GM12892 (cell line): ENCODE data around the gene DEPP1.

Experiments
- DNase-seq: peaks from one replicate; pipeline ENCODE4 v3.0.0; 2011; ENCODE audit not compliant: insufficient read length
- FAIRE-seq: peaks from 2 replicates; lab custom pipeline; 2011; peaks lifted over from hg19 to GRCh38; lab: Jason Lieb, UNC
- POLR2A ChIP-seq: IDR thresholded peaks from 2 replicates; pipeline ENCODE4 v1.6.1; 2011; ENCODE audit warnings: low read depth, low read length, control low read depth
- POLR2AphosphoS5 ChIP-seq: IDR thresholded peaks from 2 replicates; pipeline ENCODE4 v1.6.1; 2011; ENCODE audit warnings: low read depth, low read length, control low read depth
- TAF1 ChIP-seq: IDR thresholded peaks from 2 replicates; pipeline ENCODE4 v1.6.1; 2011; ENCODE audit warnings: low read depth, mild to moderate bottlenecking, control low read depth, low read length, borderline replicate concordance

The DEPP1 gene

DNA sequence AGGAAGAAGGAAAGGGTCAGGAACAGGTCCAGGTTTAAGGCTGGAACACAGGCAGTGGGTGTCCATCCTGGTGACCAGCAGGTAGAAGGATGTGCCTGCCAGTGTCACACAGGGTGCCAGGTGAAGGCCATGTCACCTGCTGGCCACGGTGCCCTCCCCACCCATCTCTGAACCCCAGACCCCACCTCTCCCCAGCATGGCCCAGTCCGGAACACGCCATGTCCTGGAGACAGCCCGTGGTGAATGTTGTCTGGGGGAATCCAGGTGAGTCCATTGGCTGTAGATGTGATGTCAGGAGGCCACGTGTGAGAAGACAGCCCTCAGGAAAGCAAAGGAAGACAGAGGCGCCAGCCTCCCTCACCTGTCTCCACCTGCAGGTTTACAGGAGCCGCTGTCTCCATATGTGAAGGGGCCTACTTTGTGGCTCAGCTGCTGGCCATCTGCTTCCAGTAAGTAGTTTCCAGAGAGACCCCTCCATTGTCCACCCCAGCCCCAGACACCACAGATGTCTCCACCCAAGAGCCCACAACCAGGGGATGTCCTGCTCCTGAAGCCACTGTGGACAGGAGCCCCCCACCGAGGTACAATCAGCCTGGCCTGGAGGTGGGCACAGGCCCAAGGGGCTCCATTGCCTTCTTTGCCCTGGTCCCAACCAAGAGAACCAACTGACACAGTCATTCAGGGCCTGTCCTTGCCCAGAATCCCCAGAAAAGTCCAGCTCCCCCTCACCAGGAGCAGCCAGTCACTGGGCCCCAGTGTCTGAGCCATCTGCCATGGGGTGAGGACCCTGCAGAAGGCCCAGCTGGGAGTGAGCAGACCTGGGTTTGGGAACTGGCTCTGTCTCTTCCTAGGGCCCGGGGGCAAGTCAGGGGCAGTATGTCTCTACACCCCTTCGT lies 46.7 kb downstream of the DEPP1 start:
- FAIRE-seq (no peak), DNase-seq (no peak)
- TF ChIP-seq POLR2AphosphoS5: no peak
- no peak for TF ChIP-seq TAF1
- no peak for TF ChIP-seq POLR2A

GRCh38 chr10:44930904-44931620 lies 47.5 kb downstream of the DEPP1 start:
- DNase-seq (no peak), FAIRE-seq (no peak)
- no peak for TF ChIP-seq POLR2A
- TF ChIP-seq POLR2AphosphoS5: no peak
- no peak for TF ChIP-seq TAF1

- FAIRE-seq: no peak
- no peak for DNase-seq
- TF ChIP-seq POLR2A (no peak), POLR2AphosphoS5 (no peak), TAF1 (no peak)
Measured at GRCh38 chr10:44929356-44930255, 49.0 kb downstream of the DEPP1 start.

GRCh38 chr10:44928462-44928861 lies 50.1 kb downstream of the DEPP1 start:
- DNase-seq (no peak), FAIRE-seq (no peak)
- TF ChIP-seq POLR2A (no peak), TAF1 (no peak), POLR2AphosphoS5 (no peak)

DNA sequence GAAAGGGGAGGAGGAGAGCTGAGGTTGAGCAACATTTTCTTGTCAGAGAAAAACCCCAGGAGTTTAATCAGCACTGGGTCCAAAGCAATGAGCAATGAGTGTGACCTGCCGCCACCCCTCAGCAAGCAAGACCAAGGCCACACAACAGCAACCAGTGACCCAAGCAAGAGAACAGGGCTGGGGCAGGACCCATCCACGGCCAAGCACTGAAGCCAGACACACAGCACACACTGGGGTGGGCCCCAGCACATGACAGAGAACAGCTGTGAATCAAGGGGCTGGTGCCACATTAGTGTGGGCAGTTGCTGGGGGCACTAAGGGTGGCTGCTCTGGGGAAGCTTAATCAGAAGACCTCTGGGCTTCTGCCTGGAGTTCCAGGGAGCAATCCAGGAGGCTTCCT lies 51.3 kb downstream of the DEPP1 start:
- TF ChIP-seq POLR2A (no peak), TAF1 (no peak), POLR2AphosphoS5 (no peak)
- FAIRE-seq (no peak), DNase-seq (no peak)

- TF ChIP-seq POLR2A (no peak), POLR2AphosphoS5 (no peak), TAF1 (no peak)
- DNase-seq (no peak), FAIRE-seq (no peak)
Measured at GRCh38 chr10:44926751-44927351, 51.8 kb downstream of the DEPP1 start.
